GM19193 (cell line): ENCODE results near the gene SLC9A9.

Source experiments
- POLR2A ChIP-seq: IDR thresholded peaks from 4 replicates; pipeline ENCODE4 v1.6.1; 2011; ENCODE audit not compliant: insufficient read depth, insufficient read length; ENCODE audit errors: extremely low read depth

The SLC9A9 gene

DNA sequence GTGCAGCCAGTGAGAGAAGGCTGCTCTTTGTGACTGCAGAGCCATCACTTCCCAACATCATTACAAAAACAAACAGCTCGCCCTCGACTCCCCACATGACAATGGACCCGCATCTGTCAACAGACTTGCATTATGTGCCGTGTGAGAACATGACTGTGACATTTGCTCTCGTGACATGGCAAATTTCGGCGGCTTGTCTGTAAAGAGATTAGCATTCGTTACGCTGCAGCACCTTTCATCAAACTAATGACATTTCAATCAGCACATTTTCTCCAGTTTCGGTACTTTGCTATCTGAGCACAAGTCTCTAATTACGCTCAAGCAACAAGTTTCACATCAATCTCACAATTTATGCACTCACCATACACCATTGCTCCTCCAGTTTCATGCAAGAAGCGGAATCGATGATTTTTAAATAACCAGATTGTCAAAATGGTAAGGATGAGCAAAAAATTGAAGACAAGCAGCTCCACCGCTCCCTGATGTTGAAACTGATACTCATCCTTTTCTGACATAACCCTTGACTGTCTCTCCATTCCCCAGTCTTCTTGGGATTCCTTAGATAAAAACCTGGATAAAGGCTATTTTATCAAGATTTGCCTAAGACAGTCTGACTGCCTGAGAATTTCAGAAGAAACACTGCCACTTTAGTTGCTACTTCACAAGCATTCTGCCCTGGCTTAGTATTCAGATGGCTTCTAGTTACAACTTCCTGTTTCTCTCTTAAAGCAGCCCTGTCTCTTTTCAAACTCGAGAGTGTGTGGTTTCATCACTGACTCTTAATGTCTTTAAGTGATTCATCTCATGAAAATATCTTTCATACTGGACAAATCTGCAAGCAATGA, at the start of gene SLC9A9:
Gene SLC9A9, minus strand, starts transcription at position 682 of the 845 bp plus-strand sequence. Its CDS starts 146 bp downstream, at position 536.
- TF ChIP-seq POLR2A: no peak

DNA sequence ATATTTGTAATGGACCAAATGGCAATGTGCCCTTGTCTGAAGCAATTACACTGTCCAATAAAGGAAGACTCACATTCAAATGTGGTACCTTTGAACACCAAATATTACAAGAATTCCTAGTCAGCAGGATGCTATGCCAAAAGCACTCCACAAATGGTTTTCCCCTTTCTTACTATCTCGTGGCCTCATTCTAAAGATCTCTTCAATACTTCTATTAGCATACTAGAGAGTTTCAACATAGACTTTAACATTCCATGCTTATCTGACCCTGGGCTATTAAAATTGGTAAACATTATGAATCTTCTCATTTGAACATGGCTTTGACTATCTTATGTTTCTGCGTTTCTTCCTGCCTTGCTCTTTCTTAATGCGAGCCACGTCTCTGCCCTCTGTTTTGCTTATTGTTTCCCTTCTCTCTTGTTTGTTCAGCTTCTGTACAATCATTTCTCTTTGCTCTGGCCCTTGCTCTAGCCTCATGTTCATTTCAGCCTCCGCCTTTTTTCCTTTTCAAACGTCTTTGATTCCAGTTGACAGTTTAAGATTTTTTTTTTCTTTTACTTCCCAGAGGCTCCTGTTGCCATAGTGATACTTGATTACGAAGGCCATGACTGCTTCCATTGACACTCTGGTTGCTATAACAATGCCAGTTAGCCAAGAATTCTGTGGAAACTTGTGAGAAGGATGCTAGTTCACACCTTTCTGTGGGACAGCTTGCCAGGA, 49.5 kb upstream of the SLC9A9 start:
- no peak for TF ChIP-seq POLR2A

DNA sequence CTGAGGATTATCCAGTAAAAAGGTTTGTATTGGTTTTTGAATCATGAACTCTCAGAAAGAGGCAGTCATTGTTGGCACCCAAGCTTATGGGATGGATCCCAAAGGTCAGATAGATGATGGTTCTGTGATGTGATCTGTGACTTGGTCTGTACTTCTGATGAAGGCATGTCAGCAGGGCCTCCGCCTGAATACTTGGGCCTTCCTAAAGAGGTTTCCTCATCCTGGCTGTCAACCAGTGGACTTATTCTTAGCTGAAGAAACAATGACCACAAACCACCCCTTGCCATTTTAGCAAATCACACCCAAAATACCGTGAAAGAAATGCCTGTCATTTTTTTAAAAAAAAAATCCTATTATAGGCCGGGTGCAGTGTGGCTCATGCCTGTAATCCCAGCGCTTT, 48.2 kb upstream of the SLC9A9 start:
- no peak for TF ChIP-seq POLR2A

DNA sequence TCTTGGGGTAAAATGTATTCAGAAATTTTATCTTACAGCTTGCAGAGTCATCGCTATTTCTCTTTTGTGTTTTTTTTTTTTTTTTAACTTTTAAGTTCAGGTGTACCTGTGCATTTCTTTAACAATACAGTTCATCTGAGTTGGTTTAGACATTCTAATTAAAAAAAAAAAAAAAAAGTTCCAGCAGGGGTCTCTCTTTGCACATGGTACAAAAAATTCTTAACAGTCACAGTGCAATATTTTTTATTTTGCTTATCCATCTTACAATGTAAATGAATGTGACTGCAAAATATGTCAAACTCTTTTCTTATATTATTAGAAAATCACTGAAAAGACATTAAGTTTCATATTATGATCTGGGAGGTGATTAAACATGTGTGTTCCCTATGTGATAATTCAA, 47.5 kb upstream of the SLC9A9 start:
- no peak for TF ChIP-seq POLR2A

DNA sequence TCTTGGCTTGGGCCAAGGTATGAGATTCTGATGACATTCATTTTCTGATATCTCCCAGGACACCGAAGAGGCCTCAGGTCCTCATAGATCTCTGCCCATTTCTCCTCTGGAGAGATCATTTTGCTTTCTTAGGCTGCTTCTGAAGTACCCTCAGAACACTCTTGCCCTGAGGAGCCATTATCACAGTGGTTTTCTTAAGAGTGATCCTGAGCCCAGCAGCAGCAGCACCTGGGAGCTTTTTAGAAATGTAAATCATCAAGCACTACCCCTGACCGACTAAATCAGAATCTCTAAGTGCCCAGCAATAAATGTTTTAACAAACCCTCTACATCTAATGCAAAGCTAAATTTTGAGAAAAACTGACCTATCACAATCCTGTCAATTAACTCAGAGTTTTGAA, 40.6 kb upstream of the SLC9A9 start:
- no peak for TF ChIP-seq POLR2A

DNA sequence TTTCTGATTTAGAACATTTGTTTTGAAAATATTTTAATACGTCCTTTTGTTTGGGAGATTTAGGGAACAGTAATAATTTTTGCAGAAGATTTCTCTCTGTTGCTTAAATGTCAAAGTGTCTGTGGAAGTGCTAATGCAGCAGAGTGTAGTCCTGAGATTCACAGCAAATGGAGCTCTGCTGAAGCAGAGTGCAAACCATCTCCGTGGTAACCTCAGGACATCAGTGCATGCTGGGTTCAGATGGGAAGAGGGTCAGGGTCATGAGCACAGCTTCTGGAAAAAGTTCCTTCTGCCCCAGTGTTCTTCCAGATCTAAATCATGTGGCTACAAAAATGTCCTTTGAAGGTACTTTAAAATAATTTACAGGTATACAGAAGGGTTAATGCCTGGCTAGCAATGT, 39.9 kb upstream of the SLC9A9 start:
- TF ChIP-seq POLR2A: no peak

DNA sequence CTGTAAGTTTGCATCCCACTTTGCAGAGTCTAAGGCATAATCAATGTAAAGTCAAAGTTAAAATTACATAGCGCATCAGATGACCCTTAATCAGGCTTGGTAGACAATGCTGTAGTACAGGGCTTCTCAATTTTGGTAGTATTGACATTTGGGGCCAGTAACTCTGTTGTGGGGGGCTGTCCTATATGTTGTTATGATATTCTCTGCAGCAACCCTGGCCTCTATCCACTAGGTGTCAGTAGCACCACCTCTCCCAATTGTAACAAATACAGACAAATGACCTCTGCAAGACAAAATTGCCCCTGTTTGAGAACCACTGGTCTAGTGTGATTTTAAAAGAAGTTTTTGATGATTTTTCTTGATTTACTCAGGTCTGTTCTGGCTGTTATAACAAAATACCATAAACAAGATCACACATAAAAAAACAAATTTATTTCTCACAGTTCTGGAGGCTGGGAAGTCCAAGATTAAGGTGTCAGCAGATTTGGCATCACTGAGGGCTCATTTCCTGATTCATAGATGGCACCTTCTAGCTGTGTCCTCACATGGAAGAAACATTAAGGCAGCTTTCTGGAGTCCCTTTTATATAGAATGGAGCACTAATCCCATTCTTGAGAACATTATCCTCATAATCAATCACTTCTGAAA, 37.6 kb upstream of the SLC9A9 start:
- TF ChIP-seq POLR2A: no peak

DNA sequence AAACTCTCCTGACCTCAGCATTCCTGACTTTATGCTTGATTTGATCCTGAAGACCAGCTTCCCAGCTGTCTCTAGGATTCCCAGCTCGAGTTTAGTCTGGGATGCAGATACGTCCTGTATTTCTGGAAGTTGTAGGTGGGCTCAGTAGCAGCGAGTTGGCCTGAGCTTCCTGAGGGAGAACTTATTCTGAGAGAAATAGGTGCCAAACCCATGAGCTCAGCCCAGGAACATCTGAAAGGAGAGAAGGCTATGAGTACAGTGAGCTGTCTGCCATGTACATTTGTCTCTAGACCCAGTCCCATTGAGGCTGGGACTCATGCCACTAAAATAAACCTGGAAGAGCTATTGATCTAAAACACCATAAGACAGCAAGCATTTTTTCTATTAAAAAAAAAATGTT, 36.6 kb upstream of the SLC9A9 start:
- TF ChIP-seq POLR2A: no peak

DNA sequence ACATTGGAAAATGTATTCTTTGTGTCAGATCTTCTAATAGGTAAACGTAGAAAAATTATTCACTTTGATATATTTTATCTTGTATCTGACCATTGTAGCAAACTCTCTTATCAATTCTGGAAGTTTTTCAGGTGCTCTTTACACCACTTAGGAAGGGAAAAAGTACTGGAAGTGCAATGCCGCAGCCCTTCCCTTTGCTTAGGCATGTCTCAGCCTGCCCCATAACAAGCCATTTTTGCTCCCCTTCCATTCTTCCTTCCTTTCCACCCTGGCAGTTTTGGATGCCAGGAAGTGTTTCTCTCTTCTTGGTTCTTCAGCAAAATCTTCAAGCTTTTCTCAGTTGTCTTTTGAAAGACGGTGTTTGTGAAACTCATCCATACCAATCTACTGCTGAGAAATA, 34.9 kb upstream of the SLC9A9 start:
- no peak for TF ChIP-seq POLR2A

DNA sequence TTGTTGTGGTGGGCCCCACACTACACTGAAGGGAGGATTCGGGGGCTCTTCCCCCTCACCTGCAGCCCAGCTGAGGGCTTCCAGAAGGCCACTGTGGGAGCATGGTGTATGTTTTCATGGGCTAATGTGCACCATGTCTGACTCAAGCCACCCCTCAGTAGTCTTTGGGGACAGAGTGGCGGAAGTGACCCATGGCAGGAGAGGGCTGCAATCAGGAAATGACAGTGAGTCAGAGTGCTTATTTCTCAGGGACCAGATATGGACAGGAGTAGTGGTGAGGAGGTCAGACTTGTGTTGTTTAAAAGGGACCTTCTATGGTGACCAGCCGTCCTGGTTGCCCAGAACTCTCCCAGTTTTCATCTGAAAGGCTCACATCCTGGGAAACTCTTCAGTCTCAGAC, 32.8 kb upstream of the SLC9A9 start:
- no peak for TF ChIP-seq POLR2A

DNA sequence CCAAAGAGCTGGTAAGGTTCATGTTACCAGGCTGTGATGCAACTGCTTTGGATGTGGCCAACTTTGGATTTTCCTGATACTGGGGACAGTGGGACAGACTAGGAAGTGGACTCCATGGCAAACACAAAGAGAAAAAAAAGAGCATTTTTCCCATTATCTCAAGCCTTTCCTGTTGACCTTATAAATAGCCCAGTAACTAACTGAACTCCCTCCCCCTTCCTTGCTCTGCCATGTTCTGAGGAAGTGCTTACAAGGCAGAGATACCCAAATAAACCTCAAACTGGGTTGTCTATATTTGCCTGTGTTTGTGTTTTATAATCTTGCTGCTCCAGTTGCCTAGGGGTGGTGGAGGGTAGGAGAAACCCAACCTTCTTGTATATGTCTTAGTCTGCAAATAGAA, 27.3 kb upstream of the SLC9A9 start:
- no peak for TF ChIP-seq POLR2A

DNA sequence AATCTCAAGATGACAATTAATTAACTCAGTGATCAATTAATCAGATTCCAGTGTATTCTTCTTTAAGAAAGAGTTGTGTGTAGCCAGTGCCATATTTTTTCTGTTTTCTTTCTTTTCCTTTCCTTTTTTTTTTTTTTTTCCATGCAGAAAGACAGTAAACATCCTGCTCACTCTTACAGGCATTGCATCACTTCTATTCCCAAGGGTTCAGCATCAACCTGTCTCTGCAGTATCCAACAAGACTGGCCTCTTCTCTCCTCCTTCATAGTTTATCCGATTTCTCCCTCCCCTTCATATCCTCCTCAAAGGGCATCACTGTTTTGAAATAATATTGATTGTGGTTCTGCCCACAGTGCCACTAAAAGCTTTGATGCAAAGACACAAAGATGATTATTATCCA, 17.0 kb upstream of the SLC9A9 start:
- TF ChIP-seq POLR2A: no peak

DNA sequence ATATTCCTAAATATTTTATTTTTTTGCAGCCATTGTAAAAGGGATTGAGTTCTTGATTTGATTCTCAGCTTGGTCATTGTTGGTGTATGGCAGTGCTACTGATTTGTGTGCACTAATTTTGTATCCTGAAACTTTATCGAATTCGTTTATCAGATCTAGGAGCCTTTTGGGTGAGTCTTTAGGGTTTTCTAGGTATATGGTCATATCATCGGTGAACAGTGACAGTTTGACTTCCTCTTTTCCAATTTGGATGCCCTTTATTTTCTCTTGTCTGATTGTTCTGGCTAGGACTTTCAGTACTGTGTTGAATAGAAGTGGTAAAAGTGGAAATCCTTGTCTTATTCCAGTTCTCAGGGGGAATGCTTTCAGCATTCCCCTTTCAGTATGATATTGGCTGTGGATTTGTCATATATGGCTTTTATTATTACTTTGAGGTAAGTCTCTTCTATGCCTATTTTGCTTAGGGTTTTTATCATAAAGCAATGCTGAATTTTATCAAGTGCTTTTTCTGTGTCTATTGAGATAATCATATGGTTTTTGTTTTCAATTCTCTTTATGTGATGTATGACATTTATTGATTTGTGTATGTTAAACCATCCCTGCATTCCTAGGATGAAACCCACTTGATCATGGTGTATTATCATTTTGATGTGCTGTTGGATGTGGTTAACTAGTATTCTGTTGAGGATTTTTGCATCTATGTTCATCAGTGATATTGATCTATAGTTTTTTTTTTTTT, 11.4 kb upstream of the SLC9A9 start:
- TF ChIP-seq POLR2A: no peak

DNA sequence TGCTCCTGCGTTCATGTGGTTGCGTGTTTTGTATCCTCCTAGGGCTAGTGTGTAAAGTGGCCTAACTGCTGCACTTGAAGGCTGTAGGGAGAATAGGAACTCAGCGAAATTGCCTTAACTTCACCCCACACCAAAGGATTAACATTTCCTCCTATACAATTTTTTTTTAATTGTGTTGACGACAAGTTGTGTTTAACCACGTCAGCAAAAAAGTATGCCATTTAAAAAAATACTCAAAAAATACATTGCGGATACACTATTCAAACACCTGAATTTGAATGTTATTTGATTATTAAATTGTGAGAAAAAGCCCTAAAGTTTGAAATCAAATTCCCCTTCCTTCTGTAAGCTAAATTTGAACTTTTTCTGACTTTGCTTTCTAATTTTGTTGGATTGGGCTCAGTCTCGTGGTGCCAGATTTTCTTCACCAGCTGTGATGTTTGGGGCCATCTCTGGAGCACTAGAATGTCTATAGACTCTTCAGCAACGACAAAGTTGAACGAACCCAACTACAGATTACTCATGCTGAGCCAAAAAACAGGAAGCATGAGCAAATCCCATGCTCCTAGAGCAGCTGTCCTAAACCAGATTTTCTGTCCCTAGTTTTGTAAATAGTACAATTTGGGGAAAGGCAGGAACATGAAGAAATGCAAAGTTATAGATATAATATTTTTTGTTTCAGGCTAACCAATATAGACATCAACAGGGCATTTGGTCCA, 8.1 kb upstream of the SLC9A9 start:
- TF ChIP-seq POLR2A: no peak
